ENCODE data around the gene BLM.

The BLM gene

DNA sequence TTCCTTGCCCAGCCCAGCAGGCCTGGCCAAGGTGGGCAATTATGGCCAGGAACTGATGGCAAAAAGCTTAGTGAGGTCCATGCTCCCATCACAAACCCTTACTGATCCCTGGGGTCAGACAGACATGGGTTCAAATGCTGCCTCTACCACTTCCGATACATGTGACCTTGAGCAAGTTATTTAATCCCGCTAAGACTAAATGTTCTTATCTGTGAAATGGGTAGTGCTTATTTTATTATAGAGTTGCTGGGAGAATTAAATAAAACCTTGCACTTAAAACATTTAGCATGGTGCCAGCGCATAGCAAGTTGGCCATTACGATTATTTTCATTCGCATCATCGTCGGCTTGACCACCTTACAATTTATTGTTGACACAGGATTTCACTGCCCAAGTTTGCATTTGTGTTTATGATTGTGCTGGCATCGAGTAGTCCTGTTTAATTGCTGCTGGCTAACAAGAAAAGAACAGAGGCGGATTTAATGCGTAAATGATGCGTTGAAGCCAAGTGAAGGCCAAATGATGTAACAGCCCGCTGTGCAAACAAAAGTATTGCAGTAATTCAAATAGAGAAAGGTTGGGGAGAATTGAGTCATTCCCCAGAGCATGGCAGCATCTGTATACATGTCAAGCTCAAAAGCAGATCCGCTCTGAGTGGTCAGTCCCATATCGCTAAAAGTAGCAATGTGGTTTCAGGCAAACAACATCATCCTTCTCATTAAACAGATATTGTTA lies 144.0 kb downstream of the BLM start:
- H3K4me3 ChIP-seq (ENCODE audit: control insufficient read depth, low read depth, low read length) = no peak overlapping the region
- no peak for DNase-seq (ENCODE audit: low read depth)
- TF ChIP-seq CTCF (conservative IDR thresholded peaks at IDR 0.05; ENCODE audit: control insufficient read depth, insufficient read depth, low read depth, low read length) = no peak

GRCh38 chr15:90862487-90862886 lies 145.3 kb downstream of the BLM start:
- no peak for DNase-seq (ENCODE audit: low read depth)
- H3K4me3 ChIP-seq (ENCODE audit: control insufficient read depth, low read depth, low read length) = no peak overlapping the region
- TF ChIP-seq CTCF (conservative IDR thresholded peaks at IDR 0.05; ENCODE audit: control insufficient read depth, insufficient read depth, low read depth, low read length) = no peak

- TF ChIP-seq CTCF (conservative IDR thresholded peaks at IDR 0.05; ENCODE audit: control insufficient read depth, insufficient read depth, low read depth, low read length) = no peak
- DNase-seq (ENCODE audit: low read depth) = no peak
- H3K4me3 ChIP-seq (ENCODE audit: control insufficient read depth, low read depth, low read length) = no peak overlapping the region
Measured at GRCh38 chr15:90862964-90863778, 146.0 kb downstream of the BLM start.

- DNase-seq (ENCODE audit: low read depth) = no peak
- H3K4me3 ChIP-seq (ENCODE audit: control insufficient read depth, low read depth, low read length) = no peak overlapping the region
- TF ChIP-seq CTCF (conservative IDR thresholded peaks at IDR 0.05; ENCODE audit: control insufficient read depth, insufficient read depth, low read depth, low read length) = no peak
Measured at GRCh38 chr15:90863987-90864386, 146.8 kb downstream of the BLM start.

- TF ChIP-seq CTCF (conservative IDR thresholded peaks at IDR 0.05; ENCODE audit: control insufficient read depth, insufficient read depth, low read depth, low read length) = no peak
- H3K4me3 ChIP-seq (ENCODE audit: control insufficient read depth, low read depth, low read length) = no peak overlapping the region
- DNase-seq (ENCODE audit: low read depth) = no peak
Measured at GRCh38 chr15:90864507-90864906, 147.4 kb downstream of the BLM start.

- DNase-seq (ENCODE audit: low read depth) = no peak
- no peak overlapping the region for H3K4me3 ChIP-seq (ENCODE audit: control insufficient read depth, low read depth, low read length)
- no peak for TF ChIP-seq CTCF (conservative IDR thresholded peaks at IDR 0.05; ENCODE audit: control insufficient read depth, insufficient read depth, low read depth, low read length)
Measured at GRCh38 chr15:90865702-90866101, 148.6 kb downstream of the BLM start.
